Measurements from ENCODE around the gene OSBPL5.

The OSBPL5 gene

GRCh38 chr11:3197878-3198528 is 32.9 kb upstream of the OSBPL5 start:
- DNase-seq, result no peak

- no peak for DNase-seq
Measured at GRCh38 chr11:3197044-3197695, 32.1 kb upstream of the OSBPL5 start.

GRCh38 chr11:3196161-3197043 is 31.3 kb upstream of the OSBPL5 start:
- DNase-seq, result no peak

GRCh38 chr11:3195251-3196160 is 30.4 kb upstream of the OSBPL5 start:
- no peak for DNase-seq

- no peak for DNase-seq
Measured at GRCh38 chr11:3194016-3194816, 29.1 kb upstream of the OSBPL5 start.

GRCh38 chr11:3193373-3194015 is 28.4 kb upstream of the OSBPL5 start:
- DNase-seq, result no peak

- no peak for DNase-seq
Measured at GRCh38 chr11:3192511-3193372, 27.6 kb upstream of the OSBPL5 start.

GRCh38 chr11:3191586-3192324 is 26.6 kb upstream of the OSBPL5 start:
- DNase-seq, result no peak

GRCh38 chr11:3190600-3190999 is 25.5 kb upstream of the OSBPL5 start:
- no peak for DNase-seq

GRCh38 chr11:3189886-3190583 is 24.9 kb upstream of the OSBPL5 start:
- DNase-seq, result no peak

GRCh38 chr11:3189196-3189843 is 24.2 kb upstream of the OSBPL5 start:
- no peak for DNase-seq

- DNase-seq, result no peak
Measured at GRCh38 chr11:3188496-3189195, 23.5 kb upstream of the OSBPL5 start.

GRCh38 chr11:3186166-3186953 is 21.2 kb upstream of the OSBPL5 start:
- DNase-seq, result no peak

GRCh38 chr11:3184732-3185347 is 19.7 kb upstream of the OSBPL5 start:
- DNase-seq, result no peak

GRCh38 chr11:3183523-3183922 is 18.4 kb upstream of the OSBPL5 start:
- DNase-seq, result no peak

GRCh38 chr11:3182462-3182852 is 17.3 kb upstream of the OSBPL5 start:
- DNase-seq, result no peak
